ENCODE data around the gene MED16. TPM values are rescaled to one million over a fixed set of nuclear protein-coding genes. Genes with fewer than 3 reads are reported as not detected.

MED16 gene
- total RNA-seq, 1 donor from 2014 or later: 53.5 TPM

DNA sequence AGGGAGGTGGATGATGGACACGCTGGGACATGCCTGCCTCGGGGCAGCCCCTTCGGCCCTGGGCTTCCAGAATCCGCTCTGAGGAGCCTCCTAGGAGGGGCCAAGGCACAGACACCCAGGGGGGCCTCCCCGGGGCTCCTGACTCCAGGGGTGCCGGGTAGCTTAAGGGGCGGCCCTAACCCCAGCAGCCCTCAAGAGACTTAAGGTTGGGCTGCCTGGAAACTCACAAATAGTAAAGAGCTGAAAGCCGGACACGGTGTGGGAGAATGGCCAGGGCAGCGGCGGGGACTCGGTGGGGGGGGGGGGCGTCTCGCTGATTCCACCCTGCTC, 40.5 kb upstream of the MED16 start:
- no peak overlapping the region for H3K4me3 ChIP-seq (ENCODE audit: low read depth, low read length)
- TF ChIP-seq, protein P1, sequence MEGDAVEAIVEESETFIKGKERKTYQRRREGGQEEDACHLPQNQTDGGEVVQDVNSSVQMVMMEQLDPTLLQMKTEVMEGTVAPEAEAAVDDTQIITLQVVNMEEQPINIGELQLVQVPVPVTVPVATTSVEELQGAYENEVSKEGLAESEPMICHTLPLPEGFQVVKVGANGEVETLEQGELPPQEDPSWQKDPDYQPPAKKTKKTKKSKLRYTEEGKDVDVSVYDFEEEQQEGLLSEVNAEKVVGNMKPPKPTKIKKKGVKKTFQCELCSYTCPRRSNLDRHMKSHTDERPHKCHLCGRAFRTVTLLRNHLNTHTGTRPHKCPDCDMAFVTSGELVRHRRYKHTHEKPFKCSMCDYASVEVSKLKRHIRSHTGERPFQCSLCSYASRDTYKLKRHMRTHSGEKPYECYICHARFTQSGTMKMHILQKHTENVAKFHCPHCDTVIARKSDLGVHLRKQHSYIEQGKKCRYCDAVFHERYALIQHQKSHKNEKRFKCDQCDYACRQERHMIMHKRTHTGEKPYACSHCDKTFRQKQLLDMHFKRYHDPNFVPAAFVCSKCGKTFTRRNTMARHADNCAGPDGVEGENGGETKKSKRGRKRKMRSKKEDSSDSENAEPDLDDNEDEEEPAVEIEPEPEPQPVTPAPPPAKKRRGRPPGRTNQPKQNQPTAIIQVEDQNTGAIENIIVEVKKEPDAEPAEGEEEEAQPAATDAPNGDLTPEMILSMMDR (conservative IDR thresholded peaks at IDR 0.05; ENCODE audit: low read depth, low read length): no peak

DNA sequence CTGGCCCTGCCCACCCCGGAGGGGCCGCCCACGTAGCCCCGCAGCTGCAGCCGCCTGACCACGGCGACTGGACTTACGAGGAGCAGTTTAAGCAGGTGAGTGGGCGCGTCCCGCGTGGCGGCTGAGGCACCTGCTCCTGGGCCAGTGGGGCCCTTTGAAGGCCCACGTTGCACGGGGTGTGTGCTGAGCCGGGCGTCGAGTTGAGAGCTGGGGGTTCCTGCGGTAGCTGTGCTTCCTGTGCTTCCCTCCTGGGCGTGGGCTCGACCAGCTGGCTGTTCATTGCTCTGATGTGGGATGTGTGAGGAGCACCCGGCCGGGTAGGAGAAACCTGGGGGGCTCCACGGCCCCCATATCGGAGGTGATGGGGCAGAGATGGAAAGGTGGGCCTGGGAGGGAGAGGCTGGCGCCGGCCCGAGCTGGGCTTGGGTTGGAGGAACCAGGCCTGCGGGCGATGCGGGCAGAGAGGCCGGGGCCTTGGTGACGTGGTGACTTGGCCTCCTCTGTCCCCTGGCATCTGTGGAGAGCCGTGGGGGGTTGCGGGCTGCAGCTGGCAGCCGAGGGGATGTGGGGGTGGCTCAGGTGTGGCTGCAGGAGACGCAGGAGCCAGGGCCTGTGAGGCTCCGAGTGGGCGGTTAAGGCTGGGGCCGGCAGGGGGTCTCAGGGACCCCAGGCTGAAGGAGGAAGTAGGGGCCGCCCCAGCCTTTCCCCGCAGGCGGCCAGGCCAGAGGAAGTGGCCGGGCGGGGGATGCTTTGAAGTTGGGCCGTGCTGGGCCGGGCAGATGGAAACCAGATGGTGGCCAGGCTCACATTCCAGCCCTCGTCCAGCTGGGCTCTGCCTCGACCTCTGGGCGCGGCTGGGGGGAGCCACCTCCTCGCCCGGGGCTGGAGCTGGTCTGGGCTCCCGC, 39.9 kb upstream of the MED16 start:
- TF ChIP-seq, protein P1 (conservative IDR thresholded peaks at IDR 0.05; ENCODE audit: low read depth, low read length): no peak
- no peak for DNase-seq (ENCODE audit: low read depth)
- no peak overlapping the region for H3K4me3 ChIP-seq (ENCODE audit: low read depth, low read length)

More for the DNA sequence above, 40.5 kb upstream of the MED16 start:
- DNase-seq (ENCODE audit: low read depth): no peak

DNA sequence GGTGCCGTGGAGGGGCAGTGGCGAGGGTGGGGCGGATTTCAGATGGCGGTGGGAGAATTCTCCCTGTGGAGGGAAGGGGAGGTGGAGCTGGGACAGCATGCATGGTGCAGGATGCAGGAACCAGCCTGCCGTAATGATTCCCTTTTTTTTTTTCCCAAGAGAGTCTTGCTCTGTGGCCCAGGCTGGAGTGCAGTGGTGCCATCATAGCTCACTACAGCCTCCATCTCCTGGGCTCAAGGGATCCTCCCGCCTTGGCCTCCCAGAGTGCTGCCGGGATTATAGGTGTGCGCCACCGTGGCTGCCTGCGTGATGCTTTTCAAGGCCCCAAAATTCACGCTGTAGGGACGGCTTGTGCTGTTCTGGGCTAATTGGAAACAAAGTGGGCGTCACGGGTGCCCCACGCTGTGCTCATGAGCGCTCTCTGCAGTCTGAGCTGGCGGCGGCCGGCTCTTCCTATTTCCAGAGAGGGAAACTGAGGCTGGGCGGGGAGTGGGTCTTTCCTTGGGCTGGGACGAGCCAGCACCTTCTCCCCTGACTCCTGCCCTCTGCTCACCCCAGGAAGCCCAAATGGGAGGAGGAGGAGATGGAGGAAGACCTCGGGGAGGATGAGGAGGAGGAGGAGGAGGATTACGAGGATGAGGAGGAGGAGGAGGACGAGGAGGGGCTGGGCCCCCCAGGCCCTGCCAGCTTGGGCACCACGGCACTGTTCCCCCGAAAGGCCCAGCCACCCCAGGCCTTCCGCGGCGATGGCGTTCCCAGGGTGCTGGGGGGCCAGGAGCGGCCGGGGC, 39.1 kb upstream of the MED16 start:
- TF ChIP-seq, protein P1 (conservative IDR thresholded peaks at IDR 0.05; ENCODE audit: low read depth, low read length): no peak
- no peak for DNase-seq (ENCODE audit: low read depth)
- no peak overlapping the region for H3K4me3 ChIP-seq (ENCODE audit: low read depth, low read length)

DNA sequence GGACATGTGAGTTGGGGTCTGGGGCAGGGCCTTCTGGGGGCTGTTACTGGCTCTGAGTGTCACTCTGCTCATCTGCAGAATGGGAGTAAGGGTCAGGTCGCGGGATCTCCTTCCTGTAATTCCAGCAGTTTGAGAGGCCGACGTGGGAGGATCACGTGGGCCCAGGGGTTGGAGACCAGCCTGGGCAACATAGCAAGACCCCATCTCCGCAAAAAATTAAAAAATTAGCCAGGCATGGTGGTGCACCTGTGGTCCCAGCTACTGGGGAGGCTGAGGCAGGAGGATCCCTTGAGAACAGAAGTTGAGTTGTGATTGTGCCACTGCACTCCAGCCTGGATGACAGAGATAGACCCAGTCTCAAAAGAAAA, 36.9 kb upstream of the MED16 start:
- TF ChIP-seq, protein P1 (conservative IDR thresholded peaks at IDR 0.05; ENCODE audit: low read depth, low read length): no peak
- no peak overlapping the region for H3K4me3 ChIP-seq (ENCODE audit: low read depth, low read length)

DNA sequence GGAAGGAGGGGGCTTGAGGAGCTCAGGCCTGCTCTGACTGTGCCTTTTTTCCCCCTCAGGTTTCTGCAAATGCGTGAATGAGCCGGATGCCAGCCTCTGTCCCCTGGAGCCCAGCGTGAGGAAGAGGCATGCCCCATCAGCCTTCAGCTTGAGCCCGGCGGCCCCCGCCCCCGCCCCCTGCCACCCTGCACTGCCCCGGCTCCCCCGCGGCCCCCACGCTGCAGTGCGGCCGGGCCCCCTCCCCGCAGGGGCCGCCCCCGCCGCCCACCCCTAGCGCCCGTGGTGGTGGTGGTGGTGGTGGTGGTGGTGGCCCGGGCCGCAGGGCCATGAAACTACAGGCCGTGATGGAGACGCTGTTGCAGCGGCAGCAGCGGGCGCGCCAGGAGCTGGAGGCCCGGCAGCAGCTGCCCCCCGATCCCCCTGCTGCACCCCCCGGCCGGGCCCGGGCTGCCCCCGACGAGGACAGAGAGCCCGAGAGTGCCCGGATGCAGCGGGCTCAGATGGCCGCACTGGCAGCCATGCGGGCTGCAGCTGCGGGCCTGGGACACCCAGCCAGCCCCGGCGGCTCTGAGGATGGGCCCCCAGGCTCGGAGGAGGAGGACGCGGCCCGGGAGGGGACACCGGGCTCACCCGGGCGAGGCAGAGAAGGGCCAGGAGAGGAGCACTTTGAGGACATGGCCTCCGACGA, 36.4 kb upstream of the MED16 start:
- no peak for DNase-seq (ENCODE audit: low read depth)
- TF ChIP-seq, protein P1 (conservative IDR thresholded peaks at IDR 0.05; ENCODE audit: low read depth, low read length): no peak
- no peak overlapping the region for H3K4me3 ChIP-seq (ENCODE audit: low read depth, low read length)

More for the DNA sequence above, 36.9 kb upstream of the MED16 start:
- no peak for DNase-seq (ENCODE audit: low read depth)

DNA sequence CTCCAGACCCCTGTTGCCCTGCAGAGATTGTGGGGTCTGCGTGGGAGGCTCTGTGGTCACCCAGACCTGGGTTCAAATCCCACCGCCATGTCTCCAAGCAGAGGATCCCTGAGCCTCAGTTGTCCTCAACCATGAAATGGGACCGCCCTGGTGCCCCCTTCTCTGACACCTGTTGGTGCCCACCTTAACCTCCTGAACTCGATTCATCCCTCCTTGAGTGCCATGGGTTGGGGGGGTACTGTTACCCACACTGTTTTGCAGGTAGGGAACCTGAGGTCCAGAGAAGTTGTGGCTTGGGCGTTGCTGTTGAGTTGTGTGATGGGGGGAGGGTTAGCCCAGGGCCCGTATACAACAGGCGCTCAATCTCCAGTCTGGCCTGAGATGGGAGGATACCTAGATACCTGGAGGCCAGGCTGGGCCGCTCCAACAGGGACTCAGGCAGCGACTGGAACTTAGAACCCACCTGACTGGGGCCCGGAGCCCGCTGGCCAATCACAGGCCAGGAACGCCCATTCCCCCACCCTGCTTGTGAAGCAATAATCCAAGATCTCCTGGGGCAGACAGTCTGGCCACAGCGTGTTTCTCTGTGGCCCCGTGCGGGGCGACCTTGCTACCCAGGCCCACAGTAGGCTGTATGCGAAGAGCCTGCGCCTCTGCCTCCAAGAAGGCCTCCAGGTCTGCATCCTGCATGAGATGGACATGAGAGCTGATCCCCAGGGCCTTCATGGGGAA, 35.6 kb upstream of the MED16 start:
- no peak for DNase-seq (ENCODE audit: low read depth)
- TF ChIP-seq, protein P1 (conservative IDR thresholded peaks at IDR 0.05; ENCODE audit: low read depth, low read length): no peak
- H3K4me3 ChIP-seq (ENCODE audit: low read depth, low read length): no peak overlapping the region

Measured in epithelial cell of proximal tubule (primary cell).